Measurements from ENCODE around the gene DYDC1.

The DYDC1 gene

DNA sequence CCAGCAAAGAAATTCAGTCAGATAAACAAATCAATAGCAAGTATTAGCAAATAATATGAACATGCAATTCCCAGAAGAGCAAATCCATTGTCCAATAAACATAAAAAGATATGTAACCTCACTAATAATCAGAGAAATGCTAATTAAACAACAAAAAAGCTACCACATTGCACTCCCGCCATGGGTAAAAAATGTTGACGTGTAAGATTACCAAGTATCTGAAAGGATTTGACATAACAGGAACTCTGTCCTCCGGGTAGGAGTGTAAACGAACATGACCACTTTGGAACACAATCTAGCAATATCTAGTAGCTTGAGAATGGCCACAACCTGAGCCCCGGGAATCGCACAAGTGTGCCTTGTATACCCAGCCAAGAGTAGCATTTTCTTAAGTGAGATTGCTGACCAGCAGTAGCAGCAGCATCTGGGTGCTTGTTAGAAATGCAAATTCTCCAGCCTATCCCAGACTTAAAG lies 31.6 kb downstream of the DYDC1 start:
- TF ChIP-seq EZH2phosphoT487 (IDR thresholded peaks at IDR 0.05; ENCODE audit: borderline replicate concordance, low read length), result no peak
- TF ChIP-seq, protein P1, sequence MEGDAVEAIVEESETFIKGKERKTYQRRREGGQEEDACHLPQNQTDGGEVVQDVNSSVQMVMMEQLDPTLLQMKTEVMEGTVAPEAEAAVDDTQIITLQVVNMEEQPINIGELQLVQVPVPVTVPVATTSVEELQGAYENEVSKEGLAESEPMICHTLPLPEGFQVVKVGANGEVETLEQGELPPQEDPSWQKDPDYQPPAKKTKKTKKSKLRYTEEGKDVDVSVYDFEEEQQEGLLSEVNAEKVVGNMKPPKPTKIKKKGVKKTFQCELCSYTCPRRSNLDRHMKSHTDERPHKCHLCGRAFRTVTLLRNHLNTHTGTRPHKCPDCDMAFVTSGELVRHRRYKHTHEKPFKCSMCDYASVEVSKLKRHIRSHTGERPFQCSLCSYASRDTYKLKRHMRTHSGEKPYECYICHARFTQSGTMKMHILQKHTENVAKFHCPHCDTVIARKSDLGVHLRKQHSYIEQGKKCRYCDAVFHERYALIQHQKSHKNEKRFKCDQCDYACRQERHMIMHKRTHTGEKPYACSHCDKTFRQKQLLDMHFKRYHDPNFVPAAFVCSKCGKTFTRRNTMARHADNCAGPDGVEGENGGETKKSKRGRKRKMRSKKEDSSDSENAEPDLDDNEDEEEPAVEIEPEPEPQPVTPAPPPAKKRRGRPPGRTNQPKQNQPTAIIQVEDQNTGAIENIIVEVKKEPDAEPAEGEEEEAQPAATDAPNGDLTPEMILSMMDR (IDR thresholded peaks at IDR 0.05; ENCODE audit: low read depth, low read length, poor library complexity, severe bottlenecking), result no peak
- no peaks in the 10 kb centered on the region for H4K20me1 ChIP-seq (ENCODE audit: control insufficient read depth, insufficient read depth, low read depth, low read length)
- H3K27ac ChIP-seq (ENCODE audit: low read depth, low read length), result no peak overlapping the region
- no peak overlapping the region for H3K4me2 ChIP-seq (ENCODE audit: low read length)
- H3K79me2 ChIP-seq (ENCODE audit: control insufficient read depth, low read length), result no peaks in the 10 kb centered on the region
- H3K9me2 ChIP-seq (replicated peaks; ENCODE audit: control insufficient read depth, low read length), result no peaks in the 10 kb centered on the region
- H3K27me3 ChIP-seq (ENCODE audit: control insufficient read depth, low read length), result peaks cover 12% of the 10 kb centered on the region
- H3K36me3 ChIP-seq (ENCODE audit: control insufficient read depth, low read length), result no peaks in the 10 kb centered on the region
- H3K9me3 ChIP-seq (ENCODE audit: control insufficient read depth, insufficient read depth, low read length), result no peaks in the 10 kb centered on the region
- no peaks in the 10 kb centered on the region for H3F3A ChIP-seq (ENCODE audit: control insufficient read depth, insufficient read depth)
- no peak overlapping the region for H3K4me3 ChIP-seq (ENCODE audit: low read length)
- H3K4me1 ChIP-seq (ENCODE audit: control insufficient read depth, low read length), result no peaks in the 10 kb centered on the region

- no peaks in the 10 kb centered on the region for H3F3A ChIP-seq (ENCODE audit: control insufficient read depth, insufficient read depth)
- no peaks in the 10 kb centered on the region for H4K20me1 ChIP-seq (ENCODE audit: control insufficient read depth, insufficient read depth, low read depth, low read length)
- no peaks in the 10 kb centered on the region for H3K9me3 ChIP-seq (ENCODE audit: control insufficient read depth, insufficient read depth, low read length)
- no peak for TF ChIP-seq EZH2phosphoT487 (IDR thresholded peaks at IDR 0.05; ENCODE audit: borderline replicate concordance, low read length)
- TF ChIP-seq, protein P1 (IDR thresholded peaks at IDR 0.05; ENCODE audit: low read depth, low read length, poor library complexity, severe bottlenecking), result no peak
- no peaks in the 10 kb centered on the region for H3K4me1 ChIP-seq (ENCODE audit: control insufficient read depth, low read length)
- no peak overlapping the region for H3K4me3 ChIP-seq (ENCODE audit: low read length)
- H3K27me3 ChIP-seq (ENCODE audit: control insufficient read depth, low read length), result peaks cover 12% of the 10 kb centered on the region
- no peak overlapping the region for H3K4me2 ChIP-seq (ENCODE audit: low read length)
- H3K36me3 ChIP-seq (ENCODE audit: control insufficient read depth, low read length), result no peaks in the 10 kb centered on the region
- H3K27ac ChIP-seq (ENCODE audit: low read depth, low read length), result no peak overlapping the region
- no peaks in the 10 kb centered on the region for H3K9me2 ChIP-seq (replicated peaks; ENCODE audit: control insufficient read depth, low read length)
- H3K79me2 ChIP-seq (ENCODE audit: control insufficient read depth, low read length), result no peaks in the 10 kb centered on the region
These were observed 32.5 kb downstream of the DYDC1 start for GRCh38 chr10:80324086-80324485.

DNA sequence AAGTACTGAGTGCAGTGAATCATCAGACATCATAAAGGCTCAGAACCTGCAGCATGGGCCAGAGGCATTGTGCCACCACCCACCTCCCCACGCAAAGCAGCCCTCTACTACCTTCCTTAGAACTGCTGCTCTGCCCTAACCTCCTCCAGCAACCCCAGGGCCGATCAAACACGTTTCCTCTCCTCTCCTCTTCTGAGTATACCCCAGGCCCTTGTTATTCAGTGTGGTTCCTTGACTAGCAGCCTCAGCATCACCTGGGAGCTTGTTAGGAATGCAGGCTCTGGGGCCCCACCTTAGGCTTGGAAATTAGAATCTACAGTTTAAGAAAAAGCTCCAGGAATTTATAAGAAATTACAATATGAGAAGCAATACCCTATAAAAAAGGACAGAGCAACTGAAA lies 33.2 kb downstream of the DYDC1 start:
- no peaks in the 10 kb centered on the region for H3K36me3 ChIP-seq (ENCODE audit: control insufficient read depth, low read length)
- H3K27me3 ChIP-seq (ENCODE audit: control insufficient read depth, low read length), result peaks cover 12% of the 10 kb centered on the region
- H3K9me2 ChIP-seq (replicated peaks; ENCODE audit: control insufficient read depth, low read length), result no peaks in the 10 kb centered on the region
- TF ChIP-seq, protein P1 (IDR thresholded peaks at IDR 0.05; ENCODE audit: low read depth, low read length, poor library complexity, severe bottlenecking), result no peak
- no peak for TF ChIP-seq EZH2phosphoT487 (IDR thresholded peaks at IDR 0.05; ENCODE audit: borderline replicate concordance, low read length)
- H3K4me1 ChIP-seq (ENCODE audit: control insufficient read depth, low read length), result no peaks in the 10 kb centered on the region
- H4K20me1 ChIP-seq (ENCODE audit: control insufficient read depth, insufficient read depth, low read depth, low read length), result no peaks in the 10 kb centered on the region
- H3K9me3 ChIP-seq (ENCODE audit: control insufficient read depth, insufficient read depth, low read length), result no peaks in the 10 kb centered on the region
- H3K4me3 ChIP-seq (ENCODE audit: low read length), result no peak overlapping the region
- no peaks in the 10 kb centered on the region for H3F3A ChIP-seq (ENCODE audit: control insufficient read depth, insufficient read depth)
- no peaks in the 10 kb centered on the region for H3K79me2 ChIP-seq (ENCODE audit: control insufficient read depth, low read length)
- no peak overlapping the region for H3K27ac ChIP-seq (ENCODE audit: low read depth, low read length)
- no peak overlapping the region for H3K4me2 ChIP-seq (ENCODE audit: low read length)
